ENCODE results near the gene PPFIA3. TPM values are rescaled to one million over a fixed set of nuclear protein-coding genes. Genes with fewer than 3 reads are reported as not detected.
A peak's percentile ranks its signal among the peaks of the same experiment; 100 is the strongest.
"Not testable (repeated sequence)": the region's sequence is repeated elsewhere in the genome, so short reads cannot be mapped to it uniquely, and the experiment has no call there.

The PPFIA3 gene
- total and polyA plus RNA-seq, 8 donors, result 0.45 to 19.7 (median 7.6) TPM

- Histone ChIP-seq H3K27me3 (peaks cover 8 to 59% (median 44%) of the 10 kb centered on the region in 3 donors), H3K4me3 (no peak overlapping the region), H3K27ac (no peak overlapping the region), H3K36me3 (no peaks in the 10 kb centered on the region), H3K4me1 (peaks cover 5 to 14% (median 7%) of the 10 kb centered on the region in 4 donors), H3K9me3 (no peaks in the 10 kb centered on the region)
- TF ChIP-seq CTCF (IDR thresholded peaks at IDR 0.05), result no peak
- TF ChIP-seq POLR2A (IDR thresholded peaks at IDR 0.05), result no peak
- no peak for TF ChIP-seq EP300 (IDR thresholded peaks at IDR 0.05)
- TF ChIP-seq POLR2AphosphoS5 (IDR thresholded peaks at IDR 0.05), result no peak
- WGBS, 5 donors, result 57 to 64% (median 63%) methylated on average over 22 to 23 of the region's 23 CpGs
- DNase-seq, result no peak
- intact Hi-C loops (cut with DNase I; ENCODE audit: low total_unique reads), result no loop called here
Observed at GRCh38 chr19:49073514-49074378, 45.6 kb upstream of the PPFIA3 start.

DNA sequence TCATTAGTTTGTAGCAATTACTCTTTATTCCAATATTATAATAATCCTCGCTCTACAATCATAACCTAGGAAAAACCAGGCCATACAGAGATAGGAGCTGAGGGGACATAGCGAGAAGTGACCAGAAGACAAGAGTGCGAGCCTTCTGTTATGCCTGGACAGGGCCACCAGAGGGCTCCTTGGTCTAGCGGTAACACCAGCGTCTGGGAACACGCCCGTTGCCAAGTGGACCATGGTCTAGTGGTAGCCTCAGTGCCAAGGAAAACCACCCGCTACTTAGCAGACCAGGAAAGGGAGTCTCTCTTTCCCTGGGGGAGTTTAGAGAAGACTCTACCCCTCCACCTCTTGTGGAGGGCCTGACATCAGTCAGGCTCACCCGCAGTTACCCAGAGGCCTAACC lies 44.5 kb upstream of the PPFIA3 start:
- H3K36me3 ChIP-seq; intact Hi-C loops (cut with DNase I; ENCODE audit: low total_unique reads); H3K27ac ChIP-seq; H3K9me3 ChIP-seq; H3K4me3 ChIP-seq: not testable (repeated sequence)
- Histone ChIP-seq H3K4me1 (peaks cover 5 to 14% (median 7%) of the 10 kb centered on the region in 4 donors), H3K27me3 (peaks cover 8 to 48% (median 43%) of the 10 kb centered on the region in 3 donors)
- peak; percentile 75 to 82 for DNase-seq
- TF ChIP-seq CTCF (IDR thresholded peaks at IDR 0.05), result peak in 5 of 7 experiments; percentile 69 to 80 (median 77)
- 9 to 19% (median 14%) methylated on average over 7 to 9 of the region's 9 CpGs for WGBS, 5 donors

DNA sequence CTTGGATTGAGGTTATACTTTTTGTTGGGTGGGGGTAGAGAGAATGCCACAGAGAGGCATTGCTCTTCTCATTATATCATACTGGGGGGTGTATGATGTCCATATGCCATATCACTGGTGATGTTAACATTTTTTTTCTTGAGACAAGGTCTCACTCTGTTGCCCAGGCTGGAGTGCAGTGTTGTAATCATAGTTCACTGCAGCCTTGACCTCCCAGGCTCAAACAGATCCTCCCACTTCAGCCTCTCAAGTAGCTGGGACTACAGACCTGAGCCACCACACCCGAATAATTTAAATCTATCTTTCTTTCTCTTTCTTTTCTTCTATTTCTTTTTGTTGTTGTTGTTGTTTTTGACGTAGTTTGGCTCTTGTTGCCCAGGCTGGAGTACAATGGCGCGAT lies 39.0 kb upstream of the PPFIA3 start:
- TF ChIP-seq EP300 (IDR thresholded peaks at IDR 0.05) (no peak), POLR2A (IDR thresholded peaks at IDR 0.05) (no peak), POLR2AphosphoS5 (IDR thresholded peaks at IDR 0.05) (no peak), CTCF (IDR thresholded peaks at IDR 0.05) (no peak)
- 74 to 92% (median 86%) methylated on average over 4 of the region's 4 CpGs for WGBS, 5 donors
- Histone ChIP-seq H3K27me3 (no peaks in the 10 kb centered on the region), H3K36me3 (no peaks in the 10 kb centered on the region), H3K4me3 (no peak overlapping the region), H3K4me1 (peaks cover 0 to 9% (median 7%) of the 10 kb centered on the region in 4 donors), H3K9me3 (no peaks in the 10 kb centered on the region), H3K27ac (no peak overlapping the region)
- no peak for DNase-seq
- intact Hi-C loops (cut with DNase I; ENCODE audit: low total_unique reads), result no loop called here

DNA sequence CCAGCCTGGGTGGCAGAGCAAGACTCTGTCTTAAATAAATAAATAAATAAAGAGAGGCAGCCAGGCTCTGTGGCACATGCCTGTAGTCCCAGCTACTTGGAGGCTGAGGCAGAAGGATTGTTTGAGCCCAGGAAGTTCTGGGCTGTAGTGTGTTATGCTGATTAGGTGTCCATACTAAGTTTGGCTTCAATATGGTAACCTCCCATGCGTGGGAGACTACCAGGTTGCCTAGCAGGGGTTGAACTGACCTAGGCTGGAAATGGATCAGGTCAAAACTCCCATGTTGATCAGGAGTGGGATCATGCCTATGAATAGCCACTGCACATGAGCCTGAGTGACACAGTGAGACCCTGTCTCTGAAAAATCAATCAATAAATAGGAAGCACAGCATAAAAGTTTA lies 38.1 kb upstream of the PPFIA3 start:
- H3K27me3 ChIP-seq, result no peaks in the 10 kb centered on the region
- DNase-seq, result no peak
- TF ChIP-seq EP300 (IDR thresholded peaks at IDR 0.05) (no peak), POLR2AphosphoS5 (IDR thresholded peaks at IDR 0.05) (no peak), CTCF (IDR thresholded peaks at IDR 0.05) (no peak), POLR2A (IDR thresholded peaks at IDR 0.05) (no peak)
- no peak overlapping the region for H3K4me3 ChIP-seq
- no peaks in the 10 kb centered on the region for H3K9me3 ChIP-seq
- H3K27ac ChIP-seq, result no peak overlapping the region
- WGBS, 5 donors, result 77 to 100% (median 86%) methylated on average over 1 of the region's 1 CpG
- intact Hi-C loops (cut with DNase I; ENCODE audit: low total_unique reads), result no loop called here
- H3K4me1 ChIP-seq, result peaks cover 4 to 14% (median 11%) of the 10 kb centered on the region in 4 donors
- H3K36me3 ChIP-seq, result no peaks in the 10 kb centered on the region
